ENCODE data around the gene KCNAB1. TPM values are rescaled to one million over a fixed set of nuclear protein-coding genes. Genes with fewer than 3 reads are reported as not detected.

The KCNAB1 gene
- total RNA-seq, 1 donor from 2014 or later: 0.79 TPM

DNA sequence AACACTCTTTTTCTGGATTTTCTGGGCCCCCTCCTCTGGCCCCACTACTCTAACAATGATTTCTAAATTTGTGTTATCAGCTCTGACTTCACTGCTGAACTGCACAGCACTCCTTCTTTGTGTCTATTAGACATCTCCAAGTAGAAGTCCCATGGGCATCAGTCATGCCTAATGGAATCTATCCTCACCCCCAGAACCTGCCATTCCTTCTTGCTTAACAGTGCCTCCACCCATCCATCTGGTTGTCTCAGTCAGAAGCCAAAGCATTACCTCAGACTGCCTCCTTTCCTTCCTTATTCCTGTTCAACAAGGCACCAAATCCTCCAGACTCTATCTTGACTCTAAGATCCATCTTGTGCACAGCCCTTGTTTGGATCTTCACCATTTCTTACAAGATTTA, 398.3 kb downstream of the KCNAB1 start:
- no peaks in the 10 kb centered on the region for H3K9me3 Mint-ChIP-seq
- H3K27ac Mint-ChIP-seq (ENCODE audit: unreplicated experiment): no peak overlapping the region
- H3K4me3 Mint-ChIP-seq: no peak overlapping the region
- no peaks in the 10 kb centered on the region for H3K36me3 Mint-ChIP-seq (ENCODE audit: low read depth)
- DNase-seq (ENCODE audit: low read depth, low spot score): no peak
- H3K4me1 Mint-ChIP-seq: peaks cover 17% of the 10 kb centered on the region
- H3K27me3 Mint-ChIP-seq (ENCODE audit: low read depth): no peaks in the 10 kb centered on the region
- TF ChIP-seq, protein P1, sequence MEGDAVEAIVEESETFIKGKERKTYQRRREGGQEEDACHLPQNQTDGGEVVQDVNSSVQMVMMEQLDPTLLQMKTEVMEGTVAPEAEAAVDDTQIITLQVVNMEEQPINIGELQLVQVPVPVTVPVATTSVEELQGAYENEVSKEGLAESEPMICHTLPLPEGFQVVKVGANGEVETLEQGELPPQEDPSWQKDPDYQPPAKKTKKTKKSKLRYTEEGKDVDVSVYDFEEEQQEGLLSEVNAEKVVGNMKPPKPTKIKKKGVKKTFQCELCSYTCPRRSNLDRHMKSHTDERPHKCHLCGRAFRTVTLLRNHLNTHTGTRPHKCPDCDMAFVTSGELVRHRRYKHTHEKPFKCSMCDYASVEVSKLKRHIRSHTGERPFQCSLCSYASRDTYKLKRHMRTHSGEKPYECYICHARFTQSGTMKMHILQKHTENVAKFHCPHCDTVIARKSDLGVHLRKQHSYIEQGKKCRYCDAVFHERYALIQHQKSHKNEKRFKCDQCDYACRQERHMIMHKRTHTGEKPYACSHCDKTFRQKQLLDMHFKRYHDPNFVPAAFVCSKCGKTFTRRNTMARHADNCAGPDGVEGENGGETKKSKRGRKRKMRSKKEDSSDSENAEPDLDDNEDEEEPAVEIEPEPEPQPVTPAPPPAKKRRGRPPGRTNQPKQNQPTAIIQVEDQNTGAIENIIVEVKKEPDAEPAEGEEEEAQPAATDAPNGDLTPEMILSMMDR (conservative IDR thresholded peaks at IDR 0.05): no peak

DNA sequence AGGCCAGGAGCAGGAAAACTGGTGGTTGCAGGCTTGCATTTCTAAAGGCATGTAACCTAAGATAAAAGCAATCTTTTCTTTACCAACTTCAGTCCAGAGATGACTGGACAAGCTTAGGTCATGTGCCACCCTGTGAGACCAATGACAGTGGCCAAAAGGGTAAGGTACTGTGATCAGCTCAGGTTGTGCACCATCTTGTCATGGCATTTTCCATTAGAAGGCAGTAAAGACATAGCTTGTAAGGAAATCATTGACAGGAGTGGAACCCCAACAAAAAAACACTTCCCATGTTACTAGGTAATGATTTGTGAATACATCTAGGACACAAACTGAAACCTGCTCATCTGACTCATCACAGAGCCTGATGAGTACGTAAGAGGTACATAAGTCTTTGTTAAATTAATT, 399.4 kb downstream of the KCNAB1 start:
- Mint-ChIP-seq H3K27ac (ENCODE audit: unreplicated experiment) (no peak overlapping the region), H3K27me3 (ENCODE audit: low read depth) (no peaks in the 10 kb centered on the region), H3K4me3 (no peak overlapping the region), H3K4me1 (peaks cover 14% of the 10 kb centered on the region), H3K9me3 (no peaks in the 10 kb centered on the region), H3K36me3 (ENCODE audit: low read depth) (no peaks in the 10 kb centered on the region)
- TF ChIP-seq, protein P1 (conservative IDR thresholded peaks at IDR 0.05): no peak
- DNase-seq (ENCODE audit: low read depth, low spot score): no peak

DNA sequence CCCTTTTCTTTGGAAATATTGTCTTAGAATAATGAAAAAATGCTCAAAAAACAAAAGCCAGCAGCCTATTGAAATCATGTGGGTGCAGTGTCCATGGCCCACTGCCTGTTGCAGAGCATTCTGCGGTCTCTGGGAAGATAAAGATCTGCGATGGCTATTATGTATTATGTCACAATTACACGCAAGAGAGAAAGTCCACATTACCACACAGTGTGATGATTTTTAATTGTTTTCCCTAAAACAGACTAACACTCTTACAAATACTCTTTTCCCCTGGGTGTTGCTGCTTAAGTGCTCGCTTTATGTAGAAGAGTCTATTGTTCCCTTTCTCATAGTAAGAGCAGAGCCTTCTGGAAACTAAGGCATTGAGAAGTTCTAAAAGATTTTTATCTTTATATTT, 402.3 kb downstream of the KCNAB1 start:
- H3K27ac Mint-ChIP-seq (ENCODE audit: unreplicated experiment): no peak overlapping the region
- H3K9me3 Mint-ChIP-seq: no peaks in the 10 kb centered on the region
- H3K4me1 Mint-ChIP-seq: peaks cover 14% of the 10 kb centered on the region
- H3K4me3 Mint-ChIP-seq: no peak overlapping the region
- DNase-seq (ENCODE audit: low read depth, low spot score): no peak
- H3K27me3 Mint-ChIP-seq (ENCODE audit: low read depth): no peaks in the 10 kb centered on the region
- H3K36me3 Mint-ChIP-seq (ENCODE audit: low read depth): no peaks in the 10 kb centered on the region
- TF ChIP-seq, protein P1 (conservative IDR thresholded peaks at IDR 0.05): no peak

DNA sequence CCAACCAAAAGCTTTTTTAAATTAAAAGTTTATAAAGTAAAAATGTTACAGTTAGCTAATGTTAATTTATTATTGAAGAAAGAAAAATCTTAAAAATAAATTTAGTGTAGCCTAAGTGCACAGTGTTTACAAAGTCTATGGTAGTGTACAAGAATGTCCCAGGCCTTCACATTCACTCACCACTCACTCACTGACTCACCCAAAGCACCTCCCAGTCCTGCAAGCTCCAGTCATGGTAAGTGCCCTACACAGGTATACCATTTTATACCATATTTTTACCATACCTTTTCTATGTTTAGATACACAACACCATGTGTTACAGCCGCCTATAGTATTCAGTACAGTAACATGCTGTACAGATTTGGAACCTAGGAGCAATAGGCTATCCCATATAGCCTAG, 405.4 kb downstream of the KCNAB1 start:
- Mint-ChIP-seq H3K4me1 (peaks cover 22% of the 10 kb centered on the region), H3K4me3 (no peak overlapping the region), H3K36me3 (ENCODE audit: low read depth) (no peaks in the 10 kb centered on the region), H3K9me3 (no peaks in the 10 kb centered on the region), H3K27me3 (ENCODE audit: low read depth) (no peaks in the 10 kb centered on the region), H3K27ac (ENCODE audit: unreplicated experiment) (no peak overlapping the region)
- no peak for DNase-seq (ENCODE audit: low read depth, low spot score)
- TF ChIP-seq, protein P1 (conservative IDR thresholded peaks at IDR 0.05): no peak

DNA sequence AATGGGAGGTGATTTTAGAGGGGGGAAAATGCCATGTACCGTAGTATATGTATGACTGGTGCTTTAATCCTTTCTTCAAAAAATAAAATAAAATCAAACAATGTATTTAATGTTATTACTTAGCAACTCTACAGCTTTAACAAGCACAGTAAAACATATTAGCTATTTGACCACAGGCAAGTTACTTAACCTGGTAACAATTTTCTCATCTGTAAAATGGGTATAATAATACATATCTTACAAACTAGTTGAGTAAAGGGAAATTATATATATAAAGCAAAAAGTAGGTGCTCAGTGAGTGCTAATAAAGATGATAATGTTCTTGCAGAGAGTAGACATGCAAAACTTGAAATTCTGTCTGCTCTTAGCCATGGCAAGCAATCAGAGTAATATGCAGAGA, 406.7 kb downstream of the KCNAB1 start:
- Mint-ChIP-seq H3K9me3 (no peaks in the 10 kb centered on the region), H3K27ac (ENCODE audit: unreplicated experiment) (no peak overlapping the region), H3K4me3 (no peak overlapping the region), H3K36me3 (ENCODE audit: low read depth) (no peaks in the 10 kb centered on the region), H3K27me3 (ENCODE audit: low read depth) (no peaks in the 10 kb centered on the region), H3K4me1 (peaks cover 22% of the 10 kb centered on the region)
- TF ChIP-seq, protein P1 (conservative IDR thresholded peaks at IDR 0.05): no peak
- DNase-seq (ENCODE audit: low read depth, low spot score): no peak

DNA sequence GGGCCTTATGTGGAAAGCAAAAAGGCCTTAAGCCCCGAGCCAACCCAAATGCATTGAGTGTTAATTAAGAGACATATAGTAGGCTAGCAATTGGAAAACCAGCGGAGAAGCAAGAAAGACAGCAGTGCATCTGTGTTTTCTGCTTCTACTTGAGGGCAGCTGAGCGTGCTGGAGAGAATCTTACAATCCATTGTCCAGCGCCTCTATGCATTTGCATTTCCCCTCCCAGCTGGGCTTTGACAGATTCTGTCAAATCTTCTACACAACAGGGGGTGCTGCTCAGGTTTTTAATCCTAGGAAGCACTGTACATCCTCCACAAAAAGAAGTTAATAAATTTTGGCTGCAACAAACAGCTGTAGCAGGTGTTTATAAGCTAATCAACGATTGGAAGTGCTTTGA, 410.6 kb downstream of the KCNAB1 start:
- Mint-ChIP-seq H3K9me3 (no peaks in the 10 kb centered on the region), H3K27ac (ENCODE audit: unreplicated experiment) (no peak overlapping the region), H3K4me3 (no peak overlapping the region), H3K36me3 (ENCODE audit: low read depth) (no peaks in the 10 kb centered on the region), H3K4me1 (peaks cover 17% of the 10 kb centered on the region), H3K27me3 (ENCODE audit: low read depth) (no peaks in the 10 kb centered on the region)
- DNase-seq (ENCODE audit: low read depth, low spot score): no peak
- TF ChIP-seq, protein P1 (conservative IDR thresholded peaks at IDR 0.05): no peak

Data from neural crest cell (in vitro differentiated cells).